GM18907 (cell line): ENCODE data around the gene FKBP6.
"Not testable (repeated sequence)": the region's sequence is repeated elsewhere in the genome, so short reads cannot be mapped to it uniquely, and the experiment has no call there.

Source experiments
- ATAC-seq: cut with Tn5 transposase; IDR thresholded peaks from one replicate; pipeline ENCODE4 v1.9.1; 2021; ENCODE audit warnings: mild to moderate bottlenecking, moderate library complexity; ENCODE audit not compliant: unreplicated experiment

FKBP6 gene

GRCh38 chr7:73323434-73324080 is 4.4 kb upstream of the FKBP6 start:
- not testable (repeated sequence) for ATAC-seq

- peak; percentile 68 for ATAC-seq
Observed at GRCh38 chr7:73324081-73324845, 3.7 kb upstream of the FKBP6 start.

- ATAC-seq: not testable (repeated sequence)
Observed at GRCh38 chr7:73325424-73325823, 2.5 kb upstream of the FKBP6 start.

GRCh38 chr7:73327449-73327848 is 512 bp upstream of the FKBP6 start:
- ATAC-seq: not testable (repeated sequence)

- ATAC-seq: no peak
Observed at GRCh38 chr7:73328696-73329095, 735 bp downstream of the FKBP6 start.

- no peak for ATAC-seq
Observed at GRCh38 chr7:73329861-73330581, 2.1 kb downstream of the FKBP6 start.

- no peak for ATAC-seq
Observed at GRCh38 chr7:73330772-73331171, 2.8 kb downstream of the FKBP6 start.

GRCh38 chr7:73332447-73332846 is 4.5 kb downstream of the FKBP6 start:
- no peak for ATAC-seq

GRCh38 chr7:73338321-73338720 is 10.4 kb downstream of the FKBP6 start:
- ATAC-seq: no peak

GRCh38 chr7:73340514-73340913 is 12.6 kb downstream of the FKBP6 start:
- no peak for ATAC-seq

- no peak for ATAC-seq
Observed at GRCh38 chr7:73341877-73342276, 13.9 kb downstream of the FKBP6 start.

- ATAC-seq: no peak
Observed at GRCh38 chr7:73342645-73343044, 14.7 kb downstream of the FKBP6 start.

GRCh38 chr7:73343671-73344380 is 15.9 kb downstream of the FKBP6 start:
- no peak for ATAC-seq

GRCh38 chr7:73345538-73345937 is 17.6 kb downstream of the FKBP6 start:
- no peak for ATAC-seq

GRCh38 chr7:73345951-73346350 is 18.0 kb downstream of the FKBP6 start:
- ATAC-seq: no peak

GRCh38 chr7:73349763-73350162 is 21.8 kb downstream of the FKBP6 start:
- ATAC-seq: no peak

GRCh38 chr7:73350306-73351068 is 22.5 kb downstream of the FKBP6 start:
- no peak for ATAC-seq

- ATAC-seq: no peak
Observed at GRCh38 chr7:73351447-73352167, 23.6 kb downstream of the FKBP6 start.

- ATAC-seq: no peak
Observed at GRCh38 chr7:73352784-73353183, 24.8 kb downstream of the FKBP6 start.

GRCh38 chr7:73353243-73353642 is 25.3 kb downstream of the FKBP6 start:
- ATAC-seq: no peak
